ENCODE measurements around the gene REM2. TPM values are rescaled to one million over a fixed set of nuclear protein-coding genes. Genes with fewer than 3 reads are reported as not detected.

REM2 gene
- total and polyA plus RNA-seq, 4 experiments from 2014 or later = 0.55 to 4.6 (median 2.9) TPM

DNA sequence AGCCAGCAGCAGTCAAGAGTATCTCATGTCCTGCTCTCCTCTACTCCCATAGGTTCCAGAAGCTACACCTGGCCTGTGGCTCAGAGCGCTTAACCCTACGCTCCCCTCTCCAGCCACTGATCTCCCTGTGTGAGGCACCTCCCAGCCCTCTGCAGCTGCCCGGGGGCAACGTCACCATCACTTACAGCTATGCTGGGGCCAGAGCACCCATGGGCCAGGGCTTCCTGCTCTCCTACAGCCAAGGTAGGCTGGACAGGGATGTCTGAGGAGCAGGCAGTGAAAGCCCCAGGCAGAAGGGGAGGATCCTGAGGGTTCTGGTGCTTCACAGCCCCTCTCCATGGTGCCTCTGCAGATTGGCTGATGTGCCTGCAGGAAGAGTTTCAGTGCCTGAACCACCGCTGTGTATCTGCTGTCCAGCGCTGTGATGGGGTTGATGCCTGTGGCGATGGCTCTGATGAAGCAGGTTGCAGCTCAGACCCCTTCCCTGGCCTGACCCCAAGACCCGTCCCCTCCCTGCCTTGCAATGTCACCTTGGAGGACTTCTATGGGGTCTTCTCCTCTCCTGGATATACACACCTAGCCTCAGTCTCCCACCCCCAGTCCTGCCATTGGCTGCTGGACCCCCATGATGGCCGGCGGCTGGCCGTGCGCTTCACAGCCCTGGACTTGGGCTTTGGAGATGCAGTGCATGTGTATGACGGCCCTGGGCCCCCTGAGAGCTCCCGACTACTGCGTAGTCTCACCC is 7.8 kb upstream of the REM2 start:
- ChIA-PET CTCF (ENCODE audit: partially characterized antibody) (interaction anchor here (1.3 to 6.8 kb wide), 6 partner anchors 10 to 53 kb away, joined by 3 to 191 read pairs (median 54); partner anchors contain the start of gene REM2), POLR2A (ENCODE audit: partially characterized antibody) (interaction anchor here (0.6 to 9.1 kb wide), 2 partner anchors 10 to 24 kb away, joined by 3 to 208 read pairs; partner anchors contain the start of gene REM2)
- H3K9me3 ChIP-seq (ENCODE audit: control insufficient read depth in 1 of 2, low read length in 2 of 2) = no peaks in the 10 kb centered on the region
- intact Hi-C loops (cut with micrococcal nuclease) = no loop called here
- Mint-ChIP-seq H3K36me3 (peaks cover 37 to 62% of the 10 kb centered on the region in 2 donors), H3K9me3 (peaks cover 0 to 1% (median 0%) of the 10 kb centered on the region in 8 donors), H3K4me1 (peaks cover 21 to 55% (median 32%) of the 10 kb centered on the region in 4 donors), H3K27me3 (no peaks in the 10 kb centered on the region), H3K27ac (peak overlapping the region in 2 of 7 donors; percentile 29 to 46), H3K4me3 (peak overlapping the region in 1 of 8 donors; percentile 25)
- no peak overlapping the region for H3K27ac ChIP-seq (ENCODE audit: low read depth, low read length)
- peaks cover 40% of the 10 kb centered on the region for H3K4me1 ChIP-seq (ENCODE audit: insufficient read depth, low read length)
- peaks cover 55% of the 10 kb centered on the region for H3K36me3 ChIP-seq (ENCODE audit: insufficient read depth, low read length)
- peak in 1 of 5 donors; percentile 23 for DNase-seq
- no peaks in the 10 kb centered on the region for H3K27me3 ChIP-seq (ENCODE audit: insufficient read depth, low read length)
- no peak overlapping the region for H3K4me3 ChIP-seq (ENCODE audit: low read length in 2 of 2)

DNA sequence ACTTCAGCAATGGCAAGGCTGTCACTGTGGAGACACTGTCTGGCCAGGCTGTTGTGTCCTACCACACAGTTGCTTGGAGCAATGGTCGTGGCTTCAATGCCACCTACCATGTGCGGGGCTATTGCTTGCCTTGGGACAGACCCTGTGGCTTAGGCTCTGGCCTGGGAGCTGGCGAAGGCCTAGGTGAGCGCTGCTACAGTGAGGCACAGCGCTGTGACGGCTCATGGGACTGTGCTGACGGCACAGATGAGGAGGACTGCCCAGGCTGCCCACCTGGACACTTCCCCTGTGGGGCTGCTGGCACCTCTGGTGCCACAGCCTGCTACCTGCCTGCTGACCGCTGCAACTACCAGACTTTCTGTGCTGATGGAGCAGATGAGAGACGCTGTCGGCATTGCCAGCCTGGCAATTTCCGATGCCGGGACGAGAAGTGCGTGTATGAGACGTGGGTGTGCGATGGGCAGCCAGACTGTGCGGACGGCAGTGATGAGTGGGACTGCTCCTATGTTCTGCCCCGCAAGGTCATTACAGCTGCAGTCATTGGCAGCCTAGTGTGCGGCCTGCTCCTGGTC is 7.2 kb upstream of the REM2 start:
- intact Hi-C loops (cut with micrococcal nuclease) = no loop called here
- CTCF ChIA-PET (ENCODE audit: partially characterized antibody) = interaction anchor here (1.3 to 6.8 kb wide), 3 partner anchors 10 to 22 kb away, joined by 3 to 191 read pairs (median 58); partner anchors contain the start of gene REM2
- Mint-ChIP-seq H3K4me3 (peak overlapping the region in 2 of 8 donors; percentile 29 to 64), H3K27ac (peak overlapping the region in 3 of 7 donors; percentile 21 to 76 (median 46)), H3K27me3 (no peaks in the 10 kb centered on the region), H3K36me3 (peaks cover 37 to 62% of the 10 kb centered on the region in 2 donors), H3K9me3 (peaks cover 0 to 1% (median 0%) of the 10 kb centered on the region in 8 donors), H3K4me1 (peaks cover 16 to 48% (median 25%) of the 10 kb centered on the region in 4 donors)
- no peaks in the 10 kb centered on the region for H3K27me3 ChIP-seq (ENCODE audit: insufficient read depth, low read length)
- H3K4me3 ChIP-seq (ENCODE audit: low read length in 2 of 2) = no peak overlapping the region
- POLR2A ChIA-PET (ENCODE audit: partially characterized antibody) = interaction anchor here (9.1 kb wide), 1 partner anchor 9 kb away, joined by 208 read pairs; the partner anchor contains the start of gene REM2
- no peak overlapping the region for H3K27ac ChIP-seq (ENCODE audit: low read depth, low read length)
- peaks cover 33% of the 10 kb centered on the region for H3K4me1 ChIP-seq (ENCODE audit: insufficient read depth, low read length)
- peaks cover 55% of the 10 kb centered on the region for H3K36me3 ChIP-seq (ENCODE audit: insufficient read depth, low read length)
- peak in 1 of 5 donors; percentile 12 for DNase-seq
- H3K9me3 ChIP-seq (ENCODE audit: control insufficient read depth in 1 of 2, low read length in 2 of 2) = no peaks in the 10 kb centered on the region

DNA sequence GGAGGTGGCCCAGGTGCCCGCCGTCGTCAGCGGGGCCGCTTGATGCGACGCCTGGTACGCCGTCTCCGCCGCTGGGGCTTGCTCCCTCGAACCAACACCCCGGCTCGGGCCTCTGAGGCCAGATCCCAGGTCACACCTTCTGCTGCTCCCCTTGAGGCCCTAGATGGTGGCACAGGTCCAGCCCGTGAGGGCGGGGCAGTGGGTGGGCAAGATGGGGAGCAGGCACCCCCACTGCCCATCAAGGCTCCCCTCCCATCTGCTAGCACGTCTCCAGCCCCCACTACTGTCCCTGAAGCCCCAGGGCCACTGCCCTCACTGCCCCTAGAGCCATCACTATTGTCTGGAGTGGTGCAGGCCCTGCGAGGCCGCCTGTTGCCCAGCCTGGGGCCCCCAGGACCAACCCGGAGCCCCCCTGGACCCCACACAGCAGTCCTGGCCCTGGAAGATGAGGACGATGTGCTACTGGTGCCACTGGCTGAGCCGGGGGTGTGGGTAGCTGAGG is 6.0 kb upstream of the REM2 start:
- DNase-seq = peak in 1 of 5 donors; percentile 29
- ChIA-PET POLR2A (ENCODE audit: partially characterized antibody) (interaction anchor here (1.4 to 9.1 kb wide), 2 partner anchors 8 to 10 kb away, joined by 6 to 208 read pairs; partner anchors contain the start of gene REM2), CTCF (ENCODE audit: partially characterized antibody) (no interaction called here)
- Mint-ChIP-seq H3K4me1 (peaks cover 17 to 46% (median 27%) of the 10 kb centered on the region in 4 donors), H3K36me3 (peaks cover 37 to 59% of the 10 kb centered on the region in 2 donors), H3K27ac (peak overlapping the region in 1 of 7 donors; percentile 68), H3K9me3 (peaks cover 0 to 1% (median 0%) of the 10 kb centered on the region in 8 donors), H3K4me3 (no peak overlapping the region), H3K27me3 (no peaks in the 10 kb centered on the region)
- H3K27ac ChIP-seq (ENCODE audit: low read depth, low read length) = no peak overlapping the region
- no peak overlapping the region for H3K4me3 ChIP-seq (ENCODE audit: low read length in 2 of 2)
- H3K36me3 ChIP-seq (ENCODE audit: insufficient read depth, low read length) = peaks cover 55% of the 10 kb centered on the region
- H3K9me3 ChIP-seq (ENCODE audit: control insufficient read depth in 1 of 2, low read length in 2 of 2) = no peaks in the 10 kb centered on the region
- peaks cover 33% of the 10 kb centered on the region for H3K4me1 ChIP-seq (ENCODE audit: insufficient read depth, low read length)
- H3K27me3 ChIP-seq (ENCODE audit: insufficient read depth, low read length) = no peaks in the 10 kb centered on the region
- intact Hi-C loops (cut with micrococcal nuclease) = no loop called here

DNA sequence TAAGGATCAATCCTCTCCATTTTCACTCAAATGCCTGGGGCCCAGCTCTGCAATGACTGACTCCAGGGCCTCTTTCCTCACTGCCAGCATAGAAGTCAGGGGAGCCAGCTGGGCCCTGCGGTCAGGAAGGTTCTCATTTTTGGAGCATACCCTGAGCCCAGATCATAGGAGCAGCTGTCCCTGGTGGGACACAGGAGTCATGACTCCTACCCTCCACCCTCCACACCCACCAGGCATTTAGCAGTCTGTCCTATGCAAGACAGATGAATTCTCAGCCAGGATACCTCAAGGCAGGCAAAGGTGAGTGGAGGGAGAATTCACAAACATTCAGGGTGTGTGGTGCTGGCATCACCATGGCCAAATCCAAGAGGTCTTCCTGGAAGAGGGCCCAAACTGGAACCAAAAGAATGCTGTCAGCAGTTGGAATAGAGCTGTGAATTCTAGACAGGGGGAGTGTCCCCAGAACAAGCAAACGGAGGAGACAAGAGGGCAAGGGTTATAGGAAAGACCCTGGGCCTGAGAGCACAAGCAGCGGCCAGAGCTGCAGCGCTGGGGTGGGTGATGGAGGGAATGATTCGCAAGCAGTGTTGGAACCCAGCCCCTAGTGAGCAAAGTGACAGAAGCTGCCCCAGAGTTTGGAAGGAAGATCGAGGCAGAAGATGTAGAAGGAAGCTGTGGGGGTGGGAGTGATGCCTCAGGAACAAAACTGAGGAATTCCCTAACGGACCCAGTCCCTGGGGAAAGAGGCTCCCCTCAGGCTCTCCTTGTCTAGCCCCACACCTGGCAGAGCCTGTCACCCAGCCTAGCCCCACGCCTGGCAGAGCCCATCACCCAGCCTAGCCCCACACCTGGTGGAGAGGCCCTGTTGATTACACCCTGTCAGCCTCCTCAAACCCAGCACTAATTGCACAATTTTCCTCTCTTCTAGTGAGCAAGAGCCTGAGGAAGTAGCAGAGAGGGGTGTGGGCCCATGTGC is 4.5 kb upstream of the REM2 start:
- Mint-ChIP-seq H3K9me3 (peaks cover 0 to 1% (median 0%) of the 10 kb centered on the region in 8 donors), H3K27me3 (no peaks in the 10 kb centered on the region), H3K27ac (peak overlapping the region in 4 of 7 donors; percentile 57 to 86 (median 78)), H3K4me3 (peak overlapping the region in 2 of 8 donors; percentile 3 to 30), H3K4me1 (peaks cover 16 to 46% (median 24%) of the 10 kb centered on the region in 4 donors), H3K36me3 (peaks cover 31 to 50% of the 10 kb centered on the region in 2 donors)
- ChIA-PET CTCF (ENCODE audit: partially characterized antibody) (interaction anchor here (1.0 to 9.8 kb wide), 3 partner anchors 8 to 21 kb away, joined by 3 to 84 read pairs (median 5); no protein-coding TSS in a partner anchor), POLR2A (ENCODE audit: partially characterized antibody) (interaction anchor here (0.9 to 2.0 kb wide), 3 partner anchors 8 to 22 kb away, joined by 3 to 6 read pairs (median 5); no protein-coding TSS in a partner anchor)
- no peak overlapping the region for H3K27ac ChIP-seq (ENCODE audit: low read depth, low read length)
- H3K9me3 ChIP-seq (ENCODE audit: control insufficient read depth in 1 of 2, low read length in 2 of 2) = no peaks in the 10 kb centered on the region
- H3K36me3 ChIP-seq (ENCODE audit: insufficient read depth, low read length) = peaks cover 55% of the 10 kb centered on the region
- no peak overlapping the region for H3K4me3 ChIP-seq (ENCODE audit: low read length in 2 of 2)
- no peaks in the 10 kb centered on the region for H3K27me3 ChIP-seq (ENCODE audit: insufficient read depth, low read length)
- intact Hi-C loops (cut with micrococcal nuclease) = no loop called here
- peaks cover 34% of the 10 kb centered on the region for H3K4me1 ChIP-seq (ENCODE audit: insufficient read depth, low read length)
- no peak for DNase-seq

DNA sequence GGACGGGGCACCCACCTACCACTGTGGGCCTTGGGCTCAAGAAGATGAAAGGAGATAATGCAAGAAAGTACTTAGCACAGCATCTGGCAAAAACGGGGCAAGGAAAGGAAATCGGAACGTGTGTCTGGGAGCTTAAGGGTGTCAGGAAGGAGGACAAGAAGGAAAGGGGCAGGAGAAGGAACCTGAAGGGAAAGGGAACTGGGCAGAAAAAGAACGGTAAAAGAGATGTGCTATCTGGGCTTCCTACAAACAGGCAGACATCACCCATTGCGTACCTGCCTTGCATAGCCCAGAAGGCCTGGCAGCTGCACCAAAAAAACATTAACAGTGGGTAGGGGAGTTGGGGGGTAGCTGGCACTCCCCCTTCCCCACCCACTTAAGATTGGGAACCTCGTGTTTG is 958 bp upstream of the REM2 start:
- H3K27ac ChIP-seq (ENCODE audit: low read depth, low read length) = no peak overlapping the region
- ChIA-PET CTCF (ENCODE audit: partially characterized antibody) (interaction anchor here (0.6 to 11.4 kb wide), 9 partner anchors 9 to 293 kb away, joined by 3 to 191 read pairs (median 5); partner anchors contain the start of genes AJUBA, DAD1 and LRP10), POLR2A (ENCODE audit: partially characterized antibody) (interaction anchor here (0.6 to 10.8 kb wide), 8 partner anchors 9 to 52 kb away, joined by 3 to 208 read pairs (median 4); partner anchors contain the start of genes LRP10 and RBM23)
- Mint-ChIP-seq H3K4me1 (peaks cover 19 to 60% (median 33%) of the 10 kb centered on the region in 4 donors), H3K4me3 (peak overlapping the region in 1 of 8 donors; percentile 60), H3K9me3 (peaks cover 0 to 2% (median 0%) of the 10 kb centered on the region in 8 donors), H3K27ac (peak overlapping the region; percentile 2 to 69 (median 24)), H3K36me3 (peaks cover 18 to 26% of the 10 kb centered on the region in 2 donors), H3K27me3 (no peaks in the 10 kb centered on the region)
- peaks cover 22% of the 10 kb centered on the region for H3K36me3 ChIP-seq (ENCODE audit: insufficient read depth, low read length)
- H3K4me3 ChIP-seq (ENCODE audit: low read length in 2 of 2) = no peak overlapping the region
- H3K4me1 ChIP-seq (ENCODE audit: insufficient read depth, low read length) = peaks cover 26% of the 10 kb centered on the region
- intact Hi-C loops (cut with micrococcal nuclease) = no loop called here
- no peaks in the 10 kb centered on the region for H3K27me3 ChIP-seq (ENCODE audit: insufficient read depth, low read length)
- H3K9me3 ChIP-seq (ENCODE audit: control insufficient read depth in 1 of 2, low read length in 2 of 2) = no peaks in the 10 kb centered on the region
- no peak for DNase-seq
